NCI-H2107 treated with DMSO at 0.1 percent for 48 hours (cell line): ENCODE measurements around the gene CCDC127.
"Not testable (repeated sequence)": the region's sequence is repeated elsewhere in the genome, so short reads cannot be mapped to it uniquely, and the experiment has no call there.

ENCODE experiments used
- DNase-seq: peaks from one replicate; lab custom pipeline; 2025; ENCODE audit not compliant: unreplicated experiment; lab: John Stamatoyannopoulos, UW

CCDC127 gene

GRCh38 chr5:234450-234849 is 16.5 kb upstream of the CCDC127 start:
- no peak for DNase-seq

- DNase-seq, result not testable (repeated sequence)
Measured at GRCh38 chr5:233426-233825, 15.5 kb upstream of the CCDC127 start.

- no peak for DNase-seq
Measured at GRCh38 chr5:231661-232060, 13.7 kb upstream of the CCDC127 start.

- no peak for DNase-seq
Measured at GRCh38 chr5:230711-231110, 12.8 kb upstream of the CCDC127 start.

GRCh38 chr5:228886-229285 is 10.9 kb upstream of the CCDC127 start:
- no peak for DNase-seq

- DNase-seq, result not testable (repeated sequence)
Measured at GRCh38 chr5:227375-227774, 9.4 kb upstream of the CCDC127 start.

- DNase-seq, result no peak
Measured at GRCh38 chr5:225334-225733, 7.4 kb upstream of the CCDC127 start.

GRCh38 chr5:223791-224190 is 5.8 kb upstream of the CCDC127 start:
- no peak for DNase-seq

- not testable (repeated sequence) for DNase-seq
Measured at GRCh38 chr5:222951-223715, 5.2 kb upstream of the CCDC127 start.

- DNase-seq, result no peak
Measured at GRCh38 chr5:219991-220390, 2.0 kb upstream of the CCDC127 start.

- DNase-seq, result no peak
Measured at GRCh38 chr5:219460-219863, 1.5 kb upstream of the CCDC127 start.

GRCh38 chr5:218457-219291 is 721 bp upstream of the CCDC127 start:
- DNase-seq, result no peak

GRCh38 chr5:216076-216475 is 1.9 kb downstream of the CCDC127 start:
- DNase-seq, result not testable (repeated sequence)

GRCh38 chr5:215256-215655 is 2.7 kb downstream of the CCDC127 start:
- not testable (repeated sequence) for DNase-seq

GRCh38 chr5:213803-214395 is 4.1 kb downstream of the CCDC127 start:
- DNase-seq, result no peak

- DNase-seq, result no peak
Measured at GRCh38 chr5:208449-209114, 9.4 kb downstream of the CCDC127 start.

- no peak for DNase-seq
Measured at GRCh38 chr5:207599-207998, 10.4 kb downstream of the CCDC127 start.

GRCh38 chr5:206927-207536 is 10.9 kb downstream of the CCDC127 start:
- DNase-seq, result no peak

GRCh38 chr5:206406-206805 is 11.5 kb downstream of the CCDC127 start:
- no peak for DNase-seq

GRCh38 chr5:204966-205670 is 12.8 kb downstream of the CCDC127 start:
- DNase-seq, result no peak
